ENCODE data around the gene WDR1. TPM values are rescaled to one million over a fixed set of nuclear protein-coding genes. Genes with fewer than 3 reads are reported as not detected.

WDR1 gene
- total RNA-seq, 1 donor from 2014 or later = 161 TPM

- Mint-ChIP-seq H3K9me3 (ENCODE audit: unreplicated experiment) (peaks cover 4% of the 10 kb centered on the region), H3K27ac (ENCODE audit: unreplicated experiment) (no peak overlapping the region), H3K27me3 (ENCODE audit: unreplicated experiment) (peaks cover 3% of the 10 kb centered on the region), H3K36me3 (ENCODE audit: unreplicated experiment) (peaks cover 4% of the 10 kb centered on the region), H3K4me3 (ENCODE audit: unreplicated experiment) (no peak overlapping the region), H3K4me1 (ENCODE audit: low read depth, unreplicated experiment) (peaks cover 7% of the 10 kb centered on the region)
- DNase-seq = no peak
- no peak for TF ChIP-seq CTCF (IDR thresholded peaks at IDR 0.05; ENCODE audit: partially characterized antibody, unreplicated experiment)
Measured at GRCh38 chr4:10046471-10046870, 70.1 kb downstream of the WDR1 start.

- H3K27me3 Mint-ChIP-seq (ENCODE audit: unreplicated experiment) = peaks cover 3% of the 10 kb centered on the region
- peaks cover 3% of the 10 kb centered on the region for H3K4me1 Mint-ChIP-seq (ENCODE audit: low read depth, unreplicated experiment)
- H3K27ac Mint-ChIP-seq (ENCODE audit: unreplicated experiment) = no peak overlapping the region
Measured at GRCh38 chr4:10045481-10045880, 71.1 kb downstream of the WDR1 start.

GRCh38 chr4:10041036-10041435 is 75.6 kb downstream of the WDR1 start:
- Mint-ChIP-seq H3K27me3 (ENCODE audit: unreplicated experiment) (no peaks in the 10 kb centered on the region), H3K27ac (ENCODE audit: unreplicated experiment) (no peak overlapping the region), H3K4me3 (ENCODE audit: unreplicated experiment) (no peak overlapping the region), H3K9me3 (ENCODE audit: unreplicated experiment) (peaks cover 5% of the 10 kb centered on the region), H3K4me1 (ENCODE audit: low read depth, unreplicated experiment) (no peaks in the 10 kb centered on the region), H3K36me3 (ENCODE audit: unreplicated experiment) (no peaks in the 10 kb centered on the region)
- no peak for TF ChIP-seq CTCF (IDR thresholded peaks at IDR 0.05; ENCODE audit: partially characterized antibody, unreplicated experiment)
- DNase-seq = no peak

More at GRCh38 chr4:10045481-10045880, 71.1 kb downstream of the WDR1 start:
- Mint-ChIP-seq H3K36me3 (ENCODE audit: unreplicated experiment) (peaks cover 4% of the 10 kb centered on the region), H3K4me3 (ENCODE audit: unreplicated experiment) (no peak overlapping the region), H3K9me3 (ENCODE audit: unreplicated experiment) (peaks cover 4% of the 10 kb centered on the region)
- TF ChIP-seq CTCF (IDR thresholded peaks at IDR 0.05; ENCODE audit: partially characterized antibody, unreplicated experiment) = no peak
- no peak for DNase-seq

GRCh38 chr4:10040049-10040892 is 76.3 kb downstream of the WDR1 start:
- H3K27me3 Mint-ChIP-seq (ENCODE audit: unreplicated experiment) = no peaks in the 10 kb centered on the region
- peaks cover 6% of the 10 kb centered on the region for H3K9me3 Mint-ChIP-seq (ENCODE audit: unreplicated experiment)
- H3K4me1 Mint-ChIP-seq (ENCODE audit: low read depth, unreplicated experiment) = peaks cover 1% of the 10 kb centered on the region
- H3K36me3 Mint-ChIP-seq (ENCODE audit: unreplicated experiment) = no peaks in the 10 kb centered on the region
- DNase-seq = no peak
- H3K4me3 Mint-ChIP-seq (ENCODE audit: unreplicated experiment) = no peak overlapping the region
- no peak for TF ChIP-seq CTCF (IDR thresholded peaks at IDR 0.05; ENCODE audit: partially characterized antibody, unreplicated experiment)
- no peak overlapping the region for H3K27ac Mint-ChIP-seq (ENCODE audit: unreplicated experiment)

GRCh38 chr4:10036807-10037342 is 79.7 kb downstream of the WDR1 start:
- no peak overlapping the region for H3K27ac Mint-ChIP-seq (ENCODE audit: unreplicated experiment)
- no peak for DNase-seq
- H3K4me1 Mint-ChIP-seq (ENCODE audit: low read depth, unreplicated experiment) = peaks cover 17% of the 10 kb centered on the region
- TF ChIP-seq CTCF (IDR thresholded peaks at IDR 0.05; ENCODE audit: partially characterized antibody, unreplicated experiment) = no peak
- peaks cover under 1% of the 10 kb centered on the region for H3K27me3 Mint-ChIP-seq (ENCODE audit: unreplicated experiment)
- peaks cover 2% of the 10 kb centered on the region for H3K9me3 Mint-ChIP-seq (ENCODE audit: unreplicated experiment)
- H3K4me3 Mint-ChIP-seq (ENCODE audit: unreplicated experiment) = no peak overlapping the region
- no peaks in the 10 kb centered on the region for H3K36me3 Mint-ChIP-seq (ENCODE audit: unreplicated experiment)
